H1 (cell line): ENCODE data around the gene RERE. TPM values are rescaled to one million over a fixed set of nuclear protein-coding genes. Genes with fewer than 3 reads are reported as not detected.
A peak's percentile ranks its signal among the peaks of the same experiment; 100 is the strongest.

Experiments used
- CTCF ChIA-PET: fragments of 300-600 bp; sonication (Branson Sonifier 250); formaldehyde crosslinking; loops from one replicate; lab custom pipeline; 2021; ENCODE audit not compliant: partially characterized antibody; lab: Charles Lee
- POLR2A ChIA-PET: fragments of 300-600 bp; sonication (Branson Sonifier 250); formaldehyde crosslinking; loops from one replicate; lab custom pipeline; 2021; ENCODE audit warnings: inconsistent platforms; ENCODE audit not compliant: partially characterized antibody; lab: Charles Lee
- DNase-seq, 2 experiments: peaks; one replicate each; pipeline versions ENCODE4 v3.0.0 to v3.0.0-alpha.2; 2010 to 2022; ENCODE audit warnings: low spot score in 2 of 2, low read depth in 1 of 2, mixed read lengths in 1 of 2
- FAIRE-seq: peaks from 2 replicates; lab custom pipeline; 2011; peaks lifted over from hg19 to GRCh38; lab: Jason Lieb, UNC
- H2AFZ ChIP-seq: 2 replicates; pipeline ENCODE4 v1.8.1; 2012; ENCODE audit warnings: low read length, inconsistent platforms
- H2AK5ac ChIP-seq: 2 replicates; pipeline ENCODE4 v1.6.1; 2013; ENCODE audit warnings: low read depth, low read length
- H2BK120ac ChIP-seq: replicated peaks from 2 replicates; pipeline ENCODE3; 2013; ENCODE audit warnings: low read depth, low read length, inconsistent platforms
- H2BK12ac ChIP-seq: 2 replicates; pipeline ENCODE4 v1.6.1; 2013; ENCODE audit warnings: low read depth, low read length
- H2BK15ac ChIP-seq: 2 replicates; pipeline ENCODE4 v1.6.1; 2013; ENCODE audit warnings: low read length
- H2BK20ac ChIP-seq: 2 replicates; pipeline ENCODE4 v1.6.1; 2013; ENCODE audit warnings: low read length
- H2BK5ac ChIP-seq: 2 replicates; pipeline ENCODE4 v1.6.1; 2013; ENCODE audit warnings: low read depth, low read length
- H3K14ac ChIP-seq: 2 replicates; pipeline ENCODE4 v1.6.1; 2013; ENCODE audit warnings: inconsistent platforms; ENCODE audit not compliant: insufficient read length
- H3K18ac ChIP-seq: 2 replicates; pipeline ENCODE4 v1.6.1; 2013; ENCODE audit warnings: low read length; ENCODE audit errors: extremely low read depth
- H3K23ac ChIP-seq: 2 replicates; pipeline ENCODE4 v1.6.1; 2013; ENCODE audit warnings: inconsistent platforms; ENCODE audit not compliant: insufficient read length
- H3K23me2 ChIP-seq: 2 replicates; pipeline ENCODE4 v1.6.1; 2013; ENCODE audit warnings: low read depth, low read length
- H3K27ac ChIP-seq: 2 replicates; pipeline ENCODE4 v1.6.1; 2011; ENCODE audit warnings: low read depth, low read length, inconsistent platforms
- H3K27me3 ChIP-seq, 4 experiments: replicated peaks in 1 of 4; 1 replicate in 1 of 4; 2 replicates in 3 of 4; pipeline versions ENCODE4 v1.6.1 to v1.8.1; 2011 to 2013; ENCODE audit warnings: low read length in 3 of 4, mild to moderate bottlenecking in 3 of 4, inconsistent platforms in 2 of 4, mixed read lengths in 2 of 4, moderate library complexity in 1 of 4; ENCODE audit not compliant: control insufficient read depth in 3 of 4, insufficient read depth in 3 of 4; ENCODE audit errors: extremely low read depth in 1 of 4
- H3K36me3 ChIP-seq, 4 experiments: 2 replicates each; pipeline versions ENCODE4 v1.6.1 to v1.8.1; 2011 to 2013; ENCODE audit warnings: mild to moderate bottlenecking in 4 of 4, low read length in 3 of 4, moderate library complexity in 2 of 4, control low read depth in 1 of 4, inconsistent platforms in 1 of 4; ENCODE audit not compliant: insufficient read depth in 4 of 4, control insufficient read depth in 2 of 4
- H3K4ac ChIP-seq: replicated peaks from 2 replicates; pipeline ENCODE3; 2013; ENCODE audit warnings: low read length, low read depth, mixed read lengths, inconsistent platforms; ENCODE audit not compliant: insufficient read length
- H3K4me1 ChIP-seq, 4 experiments: replicated peaks in 1 of 4; 1 replicate in 1 of 4; 2 replicates in 3 of 4; pipeline versions ENCODE4 v1.6.1 to v1.8.1; 2011 to 2013; ENCODE audit warnings: low read length in 3 of 4, inconsistent platforms in 2 of 4, mixed read lengths in 1 of 4; ENCODE audit not compliant: insufficient read depth in 4 of 4, control insufficient read depth in 3 of 4
- H3K4me2 ChIP-seq, 2 experiments: 2 replicates each; pipeline versions ENCODE4 v1.6.1 to v1.8.1; 2011 to 2013; ENCODE audit warnings: low read depth in 2 of 2, low read length in 2 of 2, control low read depth in 1 of 2, inconsistent platforms in 1 of 2, mild to moderate bottlenecking in 1 of 2; ENCODE audit not compliant: insufficient read depth in 1 of 2
- H3K4me3 ChIP-seq, 4 experiments: fragments of 200-600, 300-600 bp in 1 of 4; sonication (generic), shearing (Covaris generic), sonication (Bioruptor Twin) in 1 of 4; 2 replicates each; pipeline versions ENCODE4 v1.5.1 to v1.8.1; 2011 to 2016; ENCODE audit warnings: low read length in 4 of 4, low read depth in 3 of 4, control low read depth in 2 of 4, inconsistent platforms in 2 of 4, mild to moderate bottlenecking in 2 of 4, mixed read lengths in 1 of 4, moderate library complexity in 1 of 4; ENCODE audit not compliant: insufficient read depth in 2 of 4; ENCODE audit errors: extremely low read depth in 1 of 4
- H3K56ac ChIP-seq: replicated peaks from 2 replicates; pipeline ENCODE3; 2013; ENCODE audit warnings: low read depth, mild to moderate bottlenecking, mixed read lengths, low read length, inconsistent platforms; ENCODE audit not compliant: insufficient read length
- H3K79me1 ChIP-seq: 2 replicates; pipeline ENCODE4 v1.6.1; 2013; ENCODE audit warnings: low read depth, low read length, control low read depth
- H3K79me2 ChIP-seq, 2 experiments: 2 replicates each; pipeline versions ENCODE4 v1.6.1 to v1.8.1; 2012 to 2013; ENCODE audit warnings: low read length in 2 of 2, mild to moderate bottlenecking in 2 of 2, inconsistent platforms in 1 of 2; ENCODE audit not compliant: insufficient read depth in 2 of 2, control insufficient read depth in 1 of 2
- H3K9ac ChIP-seq, 4 experiments: replicated peaks in 1 of 4; 1 replicate in 1 of 4; 2 replicates in 3 of 4; pipeline versions ENCODE4 v1.6.1 to v1.8.1; 2011 to 2013; ENCODE audit warnings: low read depth in 3 of 4, low read length in 3 of 4, control low read depth in 2 of 4, mild to moderate bottlenecking in 2 of 4, moderate library complexity in 2 of 4, inconsistent platforms in 1 of 4; ENCODE audit errors: extremely low read depth in 1 of 4
- H3K9me3 ChIP-seq, 2 experiments: 2 replicates each; pipeline versions ENCODE4 v1.6.1 to v1.8.1; 2012 to 2013; ENCODE audit warnings: mild to moderate bottlenecking in 2 of 2, moderate library complexity in 2 of 2, control low read depth in 1 of 2, inconsistent platforms in 1 of 2, low read depth in 1 of 2, low read length in 1 of 2, mixed read lengths in 1 of 2; ENCODE audit not compliant: insufficient read depth in 2 of 2
- H4K20me1 ChIP-seq, 2 experiments: replicated peaks in 1 of 2; 2 replicates each; pipeline versions ENCODE3 to v1.8.1; 2011 to 2013; ENCODE audit warnings: inconsistent platforms in 2 of 2, low read length in 2 of 2, mild to moderate bottlenecking in 1 of 2; ENCODE audit not compliant: insufficient read depth in 2 of 2, control insufficient read depth in 1 of 2
- H4K5ac ChIP-seq: 2 replicates; pipeline ENCODE4 v1.6.1; 2013; ENCODE audit warnings: low read length, low read depth, mixed read lengths, inconsistent platforms; ENCODE audit not compliant: insufficient read length
- H4K8ac ChIP-seq: 2 replicates; pipeline ENCODE4 v1.8.0; 2013; ENCODE audit warnings: mild to moderate bottlenecking, moderate library complexity, low read length, inconsistent platforms; ENCODE audit not compliant: insufficient read depth; ENCODE audit errors: extremely low read depth
- H4K91ac ChIP-seq: replicated peaks from 2 replicates; pipeline ENCODE3; 2013; ENCODE audit warnings: low read length, mixed read lengths, inconsistent platforms; ENCODE audit not compliant: insufficient read length
- CTCF ChIP-seq, 3 experiments: IDR thresholded peaks; 1 replicate in 2 of 3; 2 replicates in 1 of 3; pipeline versions ENCODE4 v1.5.1 to v1.6.1; 2011; ENCODE audit warnings: low read length in 3 of 3, mild to moderate bottlenecking in 3 of 3, inconsistent platforms in 2 of 3, low read depth in 1 of 3, moderate library complexity in 1 of 3; ENCODE audit not compliant: insufficient read depth in 1 of 3; ENCODE audit errors: control extremely low read depth in 1 of 3
- GABPA ChIP-seq: IDR thresholded peaks from 2 replicates; pipeline ENCODE4 v1.6.1; 2011; ENCODE audit warnings: mild to moderate bottlenecking, low read length, moderate library complexity, borderline replicate concordance; ENCODE audit not compliant: insufficient read depth
- KDM5A ChIP-seq: fragments of 200-600 bp; IDR thresholded peaks from 2 replicates; pipeline ENCODE4 v1.7.1; 2012; ENCODE audit warnings: mild to moderate bottlenecking, low read length, inconsistent platforms, mixed read lengths
- MAFK ChIP-seq: IDR thresholded peaks from 2 replicates; pipeline ENCODE4 v1.6.1; 2012; ENCODE audit warnings: low read depth, mild to moderate bottlenecking, improper control_type of control experiment, low read length
- POLR2A ChIP-seq, 2 experiments: IDR thresholded peaks; 1 replicate in 1 of 2; 2 replicates in 1 of 2; pipeline ENCODE4 v1.6.1; 2011; ENCODE audit warnings: low read depth in 2 of 2, low read length in 2 of 2, mild to moderate bottlenecking in 2 of 2; ENCODE audit errors: control extremely low read depth in 1 of 2
- RAD21 ChIP-seq, 2 experiments: IDR thresholded peaks in 1 of 2; conservative IDR thresholded peaks in 1 of 2; 2 replicates each; pipeline ENCODE4 v1.6.1; 2011; ENCODE audit warnings: low read depth in 2 of 2, low read length in 2 of 2, improper control_type of control experiment in 1 of 2, inconsistent platforms in 1 of 2, mild to moderate bottlenecking in 1 of 2, moderate library complexity in 1 of 2
- RFX5 ChIP-seq: IDR thresholded peaks from 2 replicates; pipeline ENCODE4 v1.6.1; 2011; ENCODE audit warnings: low read depth, low read length, improper control_type of control experiment, borderline replicate concordance
- RXRA ChIP-seq: IDR thresholded peaks from 2 replicates; pipeline ENCODE4 v1.6.1; 2011; ENCODE audit warnings: low read depth, mild to moderate bottlenecking, low read length, moderate library complexity; ENCODE audit not compliant: insufficient read depth
- SIN3A ChIP-seq, 2 experiments: IDR thresholded peaks in 1 of 2; conservative IDR thresholded peaks in 1 of 2; 2 replicates each; pipeline ENCODE4 v1.6.1; 2011 to 2012; ENCODE audit warnings: low read length in 2 of 2, improper control_type of control experiment in 1 of 2, low read depth in 1 of 2, mild to moderate bottlenecking in 1 of 2
- TEAD4 ChIP-seq: IDR thresholded peaks from 2 replicates; pipeline ENCODE4 v1.6.1; 2012; ENCODE audit warnings: low read depth, low read length, inconsistent platforms, mixed read lengths
- WGBS, 2 experiments: shearing (Covaris generic) in 1 of 2; methylation state at CpG; one replicate each; pipeline versions ENCODE4 v1.1.6 to v1.1.7; 2013 to 2015; ENCODE audit warnings: low lambda C conversion rate in 2 of 2, mixed read lengths in 2 of 2, inconsistent platforms in 1 of 2, low coverage in 1 of 2, missing lambda C conversion rate in 1 of 2; ENCODE audit not compliant: insufficient replicate concordance in 2 of 2, insufficient coverage in 1 of 2, insufficient read length in 1 of 2; ENCODE audit errors: extremely low coverage in 1 of 2, missing lambda C conversion rate in 1 of 2; 5-methylcytosine and 5-hydroxymethylcytosine counted together
- polyA plus RNA-seq, 7 experiments: library from polyadenylated mRNA; depleted of rRNA in 3 of 7; stranded (reverse) in 5 of 7; unstranded in 2 of 7; fragments of >200 nt in 5 of 7; fragments of 200-250 nt in 2 of 7; gene quantifications; 1 replicate in 5 of 7; 2 replicates in 1 of 7; 4 replicates in 1 of 7; pipeline versions ENCODE4 v1.2.1 to v1.2.3, GENCODE V29; 2011 to 2013; ENCODE audit warnings: missing spikeins in 2 of 7, mixed read lengths in 2 of 7
- total RNA-seq: library from RNA; stranded (reverse); fragmentation: NEBNext Ultra II Directional; extraction: Animal tissue kit (Norgen Biotek cat#: 25700); gene quantifications from 2 replicates; pipeline ENCODE4 v1.2.1, GENCODE V29; 2021

The RERE gene
- total and polyA plus RNA-seq, 2 of the 8 experiments (the other 6 are each of a cell fraction or from before 2014, with no cell fraction given): 15.3 to 142 TPM

- H4K20me1 ChIP-seq: peaks cover 2% of the 10 kb centered on the region in 2 experiments
- H3K23ac ChIP-seq: no peak overlapping the region
- H2BK15ac ChIP-seq: no peak overlapping the region
- H3K27me3 ChIP-seq: no peaks in the 10 kb centered on the region
- H3K9me3 ChIP-seq: no peaks in the 10 kb centered on the region
- DNase-seq: no peak
- H4K8ac ChIP-seq: no peak overlapping the region
- H3K4me2 ChIP-seq: no peak overlapping the region
- no peak overlapping the region for H3K18ac ChIP-seq
- H2BK12ac ChIP-seq: no peak overlapping the region
- no peak overlapping the region for H3K56ac ChIP-seq
- no peak overlapping the region for H2AFZ ChIP-seq
- H2BK120ac ChIP-seq: no peak overlapping the region
- peaks cover 0 to 3% (median 0%) of the 10 kb centered on the region in 4 experiments; a peak in 1 of 7 replicates for H3K4me1 ChIP-seq
- POLR2A ChIA-PET: interaction anchor here (0.7 to 1.4 kb wide), 3 partner anchors 19 to 93 kb away, joined by 3 to 4 read pairs (median 3); no protein-coding TSS in a partner anchor
- no peak overlapping the region for H3K27ac ChIP-seq
- no peaks in the 10 kb centered on the region for H3K36me3 ChIP-seq
- WGBS, 2 experiments: 89% methylated on average over 4 of the region's 4 CpGs; no CpG with 5 or more reads in 1 of the 2 experiments
- no peak overlapping the region for H2BK20ac ChIP-seq
- H2BK5ac ChIP-seq: no peak overlapping the region
- no peak overlapping the region for H2AK5ac ChIP-seq
- peaks cover 0 to 84% of the 10 kb centered on the region in 2 experiments; a peak in 2 of 4 replicates for H3K79me2 ChIP-seq
- H3K9ac ChIP-seq: no peak overlapping the region
- peaks cover 9% of the 10 kb centered on the region for H3K79me1 ChIP-seq
- no peak overlapping the region for H3K14ac ChIP-seq
- no peak overlapping the region for H4K91ac ChIP-seq
- FAIRE-seq: peak; percentile 68
- H3K4me3 ChIP-seq: no peak overlapping the region
- no peak overlapping the region for H4K5ac ChIP-seq
- H3K4ac ChIP-seq: no peak overlapping the region
- no peaks in the 10 kb centered on the region for H3K23me2 ChIP-seq
- CTCF ChIA-PET: interaction anchor here (0.8 to 2.0 kb wide), 4 partner anchors 9 to 243 kb away, joined by 3 to 7 read pairs (median 6); no protein-coding TSS in a partner anchor
- TF ChIP-seq POLR2A (IDR thresholded peaks at IDR 0.05; ENCODE audit: control extremely low read depth in 1 of 2, low read depth in 2 of 2, low read length in 2 of 2) (no peak), CTCF (IDR thresholded peaks at IDR 0.05; ENCODE audit: control extremely low read depth in 1 of 3, insufficient read depth in 1 of 3, low read depth in 1 of 3, low read length in 3 of 3) (peak in 2 of 3 experiments; percentile 51 to 65; a peak in 3 of 4 replicates), RAD21 (IDR thresholded peaks at IDR 0.05 in 1 of 2, conservative IDR thresholded peaks at IDR 0.05 in 1 of 2; ENCODE audit: low read depth in 2 of 2, low read length in 2 of 2) (peak in 1 of 2 experiments; percentile 10; a peak in 1 of 4 replicates), SIN3A (conservative IDR thresholded peaks at IDR 0.05 in 1 of 2, IDR thresholded peaks at IDR 0.05 in 1 of 2; ENCODE audit: low read depth in 1 of 2, low read length in 2 of 2) (peak in 1 of 2 experiments; percentile 53; a peak in 1 of 4 replicates), MAFK (no peak), RFX5 (no peak), GABPA (no peak), KDM5A (no peak), RXRA (no peak), TEAD4 (no peak)
Observed at GRCh38 chr1:8763888-8764287, 53.6 kb downstream of the RERE start.
